Activated CD4-positive, alpha-beta T cell treated with anti-CD3 and anti-CD28 coated beads for 48 hours (primary cell): Measurements from ENCODE around the gene ALPK3.

Experiments used
- DNase-seq: peaks from one replicate; pipeline ENCODE4 v3.0.0-alpha.2; 2020

Gene ALPK3

GRCh38 chr15:84847382-84847781, 30.2 kb downstream of the ALPK3 start:
- no peak for DNase-seq

- DNase-seq = no peak
Measured at GRCh38 chr15:84852212-84852611, 35.1 kb downstream of the ALPK3 start.

GRCh38 chr15:84855136-84855535, 38.0 kb downstream of the ALPK3 start:
- no peak for DNase-seq

DNA sequence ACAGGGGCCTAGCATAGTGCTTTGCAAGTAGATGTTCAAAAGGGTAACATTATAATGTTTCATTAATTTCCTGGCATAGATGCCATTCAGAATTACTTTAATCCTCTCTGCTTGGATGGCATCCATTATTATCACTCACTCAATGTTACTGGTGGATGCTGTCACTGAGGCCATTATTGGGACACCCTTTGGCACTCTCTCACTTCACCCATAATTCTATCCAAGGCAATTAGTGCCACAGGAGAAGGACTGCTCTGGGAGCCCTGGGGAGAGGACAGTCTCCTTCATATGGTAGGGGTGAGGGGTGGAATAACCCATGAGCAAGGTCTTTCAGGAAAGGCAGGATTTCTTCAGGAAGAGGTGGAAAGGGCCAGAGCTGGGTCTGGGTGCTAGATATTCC, 38.6 kb downstream of the ALPK3 start:
- no peak for DNase-seq

- DNase-seq = no peak
Measured at GRCh38 chr15:84856731-84857417, 39.7 kb downstream of the ALPK3 start.

DNA sequence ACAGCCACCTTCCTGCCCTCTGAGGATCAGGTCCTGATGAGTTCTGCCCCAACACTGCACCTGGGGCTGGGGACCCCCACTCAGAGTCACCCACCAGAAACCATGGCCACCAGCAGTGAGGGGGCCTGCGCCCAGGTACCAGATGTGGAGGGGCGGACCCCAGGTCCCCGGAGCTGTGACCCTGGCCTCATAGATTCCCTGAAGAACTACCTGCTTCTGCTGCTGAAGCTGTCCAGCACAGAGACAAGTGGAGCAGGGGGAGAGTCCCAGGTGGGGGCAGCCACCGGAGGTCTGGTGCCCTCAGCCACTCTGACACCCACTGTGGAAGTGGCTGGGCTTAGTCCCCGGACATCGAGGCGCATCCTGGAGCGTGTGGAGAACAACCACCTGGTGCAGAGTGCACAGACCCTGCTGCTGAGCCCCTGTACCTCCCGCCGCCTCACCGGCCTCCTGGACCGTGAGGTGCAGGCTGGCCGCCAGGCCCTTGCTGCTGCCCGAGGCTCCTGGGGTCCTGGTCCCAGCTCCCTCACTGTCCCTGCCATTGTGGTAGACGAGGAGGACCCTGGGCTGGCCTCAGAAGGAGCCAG, 40.4 kb downstream of the ALPK3 start:
- no peak for DNase-seq

DNA sequence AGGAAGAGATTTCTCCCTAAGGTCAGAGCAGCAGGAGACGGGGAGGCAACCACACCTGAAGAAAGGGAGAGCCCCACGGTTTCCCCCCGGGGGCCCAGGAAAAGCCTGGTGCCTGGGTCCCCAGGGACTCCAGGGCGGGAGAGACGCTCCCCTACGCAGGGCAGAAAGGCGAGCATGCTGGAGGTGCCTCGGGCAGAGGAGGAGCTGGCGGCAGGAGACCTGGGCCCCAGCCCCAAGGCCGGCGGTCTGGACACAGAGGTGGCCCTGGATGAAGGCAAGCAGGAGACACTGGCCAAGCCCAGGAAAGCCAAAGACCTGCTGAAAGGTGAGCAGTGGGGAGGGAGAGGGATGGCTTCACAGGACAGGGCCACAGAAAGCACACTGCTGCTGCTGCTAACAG, 41.1 kb downstream of the ALPK3 start:
- DNase-seq = no peak

- DNase-seq = no peak
Measured at GRCh38 chr15:84859144-84859543, 42.0 kb downstream of the ALPK3 start.

DNA sequence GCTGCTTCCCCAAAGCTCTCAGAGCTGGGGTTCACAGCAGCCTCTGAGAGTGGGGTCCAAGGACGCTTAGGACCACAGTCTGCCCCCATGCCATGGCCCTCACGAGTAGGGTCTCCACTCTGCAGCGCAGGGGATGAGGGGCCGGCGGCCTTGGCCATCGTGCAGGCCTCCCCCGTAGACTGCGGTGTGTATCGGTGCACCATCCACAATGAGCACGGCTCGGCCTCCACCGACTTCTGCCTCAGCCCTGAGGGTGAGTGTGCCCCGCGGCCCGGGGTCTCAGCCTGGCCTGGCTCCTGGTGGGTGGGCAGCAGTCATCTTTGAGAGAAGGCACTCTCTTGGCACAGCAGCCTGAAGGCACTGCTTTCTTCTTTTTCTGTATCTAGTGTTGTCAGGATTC, 42.5 kb downstream of the ALPK3 start:
- DNase-seq = no peak

DNA sequence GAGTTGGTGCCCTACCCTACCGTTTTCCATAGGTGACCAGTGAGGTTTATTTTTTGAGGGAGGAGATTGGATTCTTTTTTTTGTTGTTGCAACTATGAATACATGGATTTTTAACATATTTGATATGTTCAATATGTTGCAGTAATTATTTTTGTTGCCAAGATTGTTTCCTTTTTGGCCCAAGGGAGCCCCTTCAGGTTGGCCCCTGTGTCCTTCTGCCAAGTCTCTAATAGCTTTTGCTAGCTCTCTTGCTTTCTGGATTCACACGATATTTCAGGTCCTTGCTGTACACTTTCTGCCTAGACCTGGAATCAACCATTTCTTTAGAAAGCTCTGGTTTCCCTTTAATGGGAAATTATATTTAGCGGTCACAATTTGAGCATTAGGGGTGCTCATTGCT, 44.6 kb downstream of the ALPK3 start:
- DNase-seq = no peak

GRCh38 chr15:84862214-84862975, 45.2 kb downstream of the ALPK3 start:
- DNase-seq = no peak

DNA sequence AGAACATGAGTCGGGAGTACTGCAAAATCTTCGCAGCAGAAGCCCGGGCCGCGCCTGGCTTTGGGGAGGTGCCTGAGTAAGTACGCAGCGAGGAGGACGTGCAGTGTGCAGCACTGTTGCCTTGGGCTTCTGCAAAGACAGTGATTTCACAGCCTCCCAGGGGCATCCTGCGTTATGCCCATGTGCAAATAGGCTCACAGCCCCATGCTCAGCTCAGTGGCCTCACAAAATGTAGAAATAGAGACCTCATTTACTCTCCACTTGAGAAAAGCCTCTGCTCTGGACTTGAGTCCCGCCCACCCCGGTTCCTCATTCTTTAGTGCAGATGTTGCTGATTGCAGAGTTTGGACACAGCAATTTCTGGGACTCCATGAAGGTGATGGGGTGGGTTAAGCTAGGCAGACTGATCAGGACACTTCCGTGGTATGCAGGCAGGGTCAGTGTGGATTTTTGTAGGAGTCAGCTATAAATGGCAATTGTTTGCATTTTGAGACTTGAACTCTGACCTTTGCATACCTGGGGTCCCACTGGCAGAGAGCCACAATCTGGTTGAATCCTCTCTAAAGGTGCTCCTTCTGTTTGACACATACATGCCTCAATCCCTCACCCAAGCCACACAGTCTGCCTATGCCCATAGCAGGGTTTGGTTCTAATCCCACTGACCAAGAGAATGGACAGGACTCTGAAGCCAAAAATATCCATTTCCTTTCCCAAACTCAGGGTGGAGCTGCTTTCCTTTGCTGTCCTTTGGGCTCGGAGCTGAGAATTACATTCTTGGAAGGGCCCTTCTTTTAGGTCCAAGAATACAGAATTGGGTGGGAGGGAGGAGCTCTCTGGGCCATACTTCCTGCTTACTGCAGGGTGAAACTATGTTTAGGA, 46.6 kb downstream of the ALPK3 start:
- DNase-seq = no peak

DNA sequence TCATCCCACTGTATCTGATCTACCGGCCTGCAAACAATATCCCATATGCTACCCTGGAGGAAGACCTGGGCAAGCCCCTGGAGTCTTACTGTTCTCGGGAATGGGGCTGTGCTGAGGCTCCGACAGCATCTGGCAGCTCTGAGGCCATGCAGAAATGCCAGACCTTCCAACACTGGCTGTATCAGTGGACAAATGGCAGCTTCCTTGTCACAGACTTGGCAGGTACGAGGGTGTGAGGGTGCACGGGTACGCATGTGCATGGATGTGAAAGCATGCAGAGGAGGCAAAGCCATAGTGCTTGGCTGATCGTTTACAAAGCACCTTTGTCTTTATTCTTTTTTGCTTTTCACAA, 47.3 kb downstream of the ALPK3 start:
- DNase-seq = no peak

DNA sequence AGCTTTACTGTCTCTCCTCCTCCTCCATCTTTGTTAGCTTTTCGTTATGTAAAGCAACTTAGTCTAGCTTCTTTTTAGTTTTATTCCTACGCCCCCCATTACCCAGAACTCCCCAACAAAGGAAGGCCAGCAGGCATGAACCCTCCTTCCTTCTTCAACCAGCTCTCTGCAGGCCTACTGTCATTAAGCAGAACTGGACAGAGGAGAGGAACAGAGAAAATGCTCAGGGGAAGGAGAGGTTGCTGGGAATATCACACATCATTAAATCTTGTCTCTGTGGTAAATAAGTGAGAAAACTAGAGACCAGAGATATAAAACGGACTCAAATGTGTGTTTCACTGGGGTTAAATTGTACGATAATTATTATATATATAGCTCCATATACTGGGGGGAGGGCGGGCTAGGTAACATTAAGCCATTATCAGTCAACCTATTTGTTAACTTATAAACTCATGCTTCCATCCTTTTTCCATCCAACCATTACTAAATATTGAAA, 48.0 kb downstream of the ALPK3 start:
- DNase-seq = no peak

- DNase-seq = no peak
Measured at GRCh38 chr15:84868037-84868880, 51.1 kb downstream of the ALPK3 start.

GRCh38 chr15:84869510-84869909, 52.4 kb downstream of the ALPK3 start:
- DNase-seq = no peak

GRCh38 chr15:84871428-84871985, 54.4 kb downstream of the ALPK3 start:
- DNase-seq = no peak

DNA sequence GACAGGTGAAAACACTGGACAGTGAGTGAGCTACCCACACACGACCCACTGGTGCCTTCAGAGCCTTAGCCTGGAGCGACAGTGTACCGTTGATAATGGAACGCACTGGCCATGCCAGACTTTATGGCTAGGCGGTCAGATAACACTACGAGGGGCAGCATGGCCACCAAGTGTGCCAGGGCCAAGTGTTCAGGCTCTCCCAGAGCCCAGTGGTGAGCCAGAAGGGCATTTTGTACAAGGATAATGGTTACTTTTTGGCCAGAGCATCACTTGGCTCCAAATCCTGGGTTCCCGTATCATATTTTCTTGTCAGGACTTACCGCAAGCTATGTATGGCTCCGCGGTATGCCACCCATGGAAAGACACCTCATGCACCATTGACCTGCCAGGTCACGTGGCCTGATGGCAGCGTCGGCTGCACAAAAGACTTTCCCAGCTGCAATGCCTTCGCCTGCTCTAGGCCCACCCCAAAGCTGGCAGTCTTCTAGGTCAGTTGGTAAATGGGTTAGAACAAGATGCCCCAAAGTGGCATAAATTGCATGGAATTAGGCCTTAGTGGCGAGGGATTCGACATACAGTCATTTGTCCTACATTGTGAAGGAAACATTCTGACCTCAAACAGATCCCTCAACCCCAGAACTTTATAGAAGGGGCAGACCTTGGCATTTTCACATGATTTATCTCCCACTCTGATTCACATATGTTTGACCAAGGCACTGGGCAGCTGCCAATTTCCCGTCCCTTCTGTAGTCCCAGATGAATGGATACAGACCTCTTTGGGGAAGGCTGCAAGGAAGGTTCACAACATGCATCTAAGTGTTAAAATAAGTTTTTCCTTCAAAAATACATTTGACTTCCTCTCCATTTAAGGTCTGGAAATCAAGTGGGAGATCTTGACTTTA, 55.1 kb downstream of the ALPK3 start:
- no peak for DNase-seq

GRCh38 chr15:84873997-84874396, 56.8 kb downstream of the ALPK3 start:
- no peak for DNase-seq

DNA sequence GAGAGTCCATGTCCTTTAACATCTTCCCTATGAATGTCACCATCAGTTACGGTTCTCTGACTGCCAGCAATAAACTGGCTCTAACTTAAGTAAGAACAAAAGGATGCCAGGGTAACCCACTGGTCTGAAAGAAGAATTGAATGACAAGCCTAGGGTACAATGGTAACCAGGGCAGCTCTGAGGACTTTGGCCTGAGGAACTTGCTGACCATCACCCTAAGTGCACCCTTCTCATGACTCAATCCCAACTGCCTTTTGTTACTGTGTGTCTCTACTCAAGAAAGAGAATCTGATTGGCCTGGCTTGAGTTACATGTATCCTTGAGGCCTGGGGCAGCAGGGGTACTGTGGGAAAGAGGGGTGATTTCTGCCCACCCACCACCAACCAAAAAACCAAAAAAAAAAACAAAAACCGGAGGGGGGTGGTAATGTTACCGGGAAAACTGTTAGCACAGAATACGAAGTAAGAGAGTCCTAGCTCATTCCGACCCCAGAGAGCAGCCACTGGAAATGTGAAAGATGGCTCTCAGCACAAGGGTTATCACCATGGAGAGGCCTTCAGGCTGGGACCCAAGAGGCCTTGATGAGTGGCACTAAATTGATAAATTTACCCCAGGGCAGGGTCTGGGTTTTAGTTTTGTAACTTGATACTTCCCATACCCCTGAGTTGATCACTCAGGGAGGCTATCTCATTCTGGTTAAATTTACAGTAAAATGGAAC, 58.0 kb downstream of the ALPK3 start:
- DNase-seq = no peak
